ENCODE results near the gene PDCD1. TPM values are rescaled to one million over a fixed set of nuclear protein-coding genes. Genes with fewer than 3 reads are reported as not detected.

Gene PDCD1
- total RNA-seq, 2 experiments from 2014 or later, result 9.5 to 11.4 TPM

DNA sequence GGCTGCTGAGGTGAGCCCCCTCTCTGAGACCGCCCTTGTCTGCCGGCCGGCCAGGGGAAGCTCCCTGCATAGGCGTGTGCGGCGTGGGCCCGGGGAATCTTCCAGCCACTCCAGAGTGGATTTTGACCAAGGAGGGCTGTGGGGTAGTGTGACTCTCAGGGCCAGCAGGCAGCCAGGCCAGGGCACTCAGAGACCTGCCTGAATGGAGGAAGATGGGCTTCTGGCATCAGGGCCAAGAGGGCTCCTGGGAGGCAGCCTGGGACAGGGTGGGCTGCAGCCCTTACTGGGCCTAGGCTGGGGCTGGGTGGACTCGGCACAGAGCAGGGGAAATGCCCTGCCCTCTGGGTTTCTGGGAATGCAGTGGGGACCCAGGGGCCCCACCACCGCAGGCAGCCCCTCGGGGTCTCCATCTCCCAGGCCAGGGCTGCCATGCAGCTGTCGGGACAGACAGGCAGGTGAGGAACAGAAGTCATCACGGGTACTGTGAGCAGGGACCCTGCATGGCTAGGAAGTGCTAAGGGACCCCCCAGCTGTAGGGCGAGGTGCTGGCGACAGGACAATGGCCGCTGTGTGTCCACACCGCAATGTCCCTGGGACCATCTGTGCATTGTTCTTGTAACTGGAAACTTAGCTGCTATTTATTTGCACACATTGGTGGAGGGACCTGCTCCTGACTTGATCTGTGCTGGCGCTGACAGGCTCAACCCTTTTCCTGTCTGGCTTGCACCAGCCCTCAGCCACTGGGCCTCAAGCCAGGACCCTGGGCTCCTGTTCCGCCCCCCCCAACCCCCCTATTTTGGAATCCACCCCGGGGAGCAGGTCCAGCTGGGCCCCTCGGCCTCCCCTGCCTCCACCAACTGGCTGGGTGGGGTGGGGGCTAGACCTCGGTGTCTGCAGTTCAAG, 4.1 kb downstream of the PDCD1 start:
- Histone ChIP-seq H3K4me1 (ENCODE audit: insufficient read depth, low read length) (peaks cover 60% of the 10 kb centered on the region), H3K4me3 (ENCODE audit: low read length) (no peak overlapping the region), H3K9me3 (ENCODE audit: control insufficient read depth in 1 of 2, insufficient read depth in 1 of 2, low read length in 2 of 2) (no peaks in the 10 kb centered on the region), H3K36me3 (ENCODE audit: insufficient read depth, low read length) (peaks cover 4% of the 10 kb centered on the region), H3K27me3 (ENCODE audit: control insufficient read depth in 1 of 2, insufficient read depth in 2 of 2, low read length in 2 of 2) (no peaks in the 10 kb centered on the region), H3K27ac (ENCODE audit: low read depth in 1 of 2, low read length in 2 of 2) (no peak overlapping the region)
- ATAC-seq (ENCODE audit: poor library complexity) (no peak), DNase-seq (peak in 1 of 14 experiments; percentile 22)
- H3K36me3 Mint-ChIP-seq (ENCODE audit: low read depth), result no peaks in the 10 kb centered on the region
- H3K9me3 Mint-ChIP-seq, result no peaks in the 10 kb centered on the region
- no peak overlapping the region for H3K4me3 Mint-ChIP-seq
- CTCF ChIA-PET, result no interaction called here
- TF ChIP-seq, protein P1, sequence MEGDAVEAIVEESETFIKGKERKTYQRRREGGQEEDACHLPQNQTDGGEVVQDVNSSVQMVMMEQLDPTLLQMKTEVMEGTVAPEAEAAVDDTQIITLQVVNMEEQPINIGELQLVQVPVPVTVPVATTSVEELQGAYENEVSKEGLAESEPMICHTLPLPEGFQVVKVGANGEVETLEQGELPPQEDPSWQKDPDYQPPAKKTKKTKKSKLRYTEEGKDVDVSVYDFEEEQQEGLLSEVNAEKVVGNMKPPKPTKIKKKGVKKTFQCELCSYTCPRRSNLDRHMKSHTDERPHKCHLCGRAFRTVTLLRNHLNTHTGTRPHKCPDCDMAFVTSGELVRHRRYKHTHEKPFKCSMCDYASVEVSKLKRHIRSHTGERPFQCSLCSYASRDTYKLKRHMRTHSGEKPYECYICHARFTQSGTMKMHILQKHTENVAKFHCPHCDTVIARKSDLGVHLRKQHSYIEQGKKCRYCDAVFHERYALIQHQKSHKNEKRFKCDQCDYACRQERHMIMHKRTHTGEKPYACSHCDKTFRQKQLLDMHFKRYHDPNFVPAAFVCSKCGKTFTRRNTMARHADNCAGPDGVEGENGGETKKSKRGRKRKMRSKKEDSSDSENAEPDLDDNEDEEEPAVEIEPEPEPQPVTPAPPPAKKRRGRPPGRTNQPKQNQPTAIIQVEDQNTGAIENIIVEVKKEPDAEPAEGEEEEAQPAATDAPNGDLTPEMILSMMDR (IDR thresholded peaks at IDR 0.05), result no peak
- peaks cover 12% of the 10 kb centered on the region for H3K4me1 Mint-ChIP-seq (ENCODE audit: low read depth)
- intact Hi-C loops (cut with DNase I, micrococcal nuclease), result loop anchor here in 1 of 2 experiments (5.0 kb wide), 1 partner anchor 117 kb away; no protein-coding TSS in a partner anchor
- H3K27ac Mint-ChIP-seq, result no peak overlapping the region
- peaks cover 1% of the 10 kb centered on the region for H3K27me3 Mint-ChIP-seq
- POLR2A ChIA-PET, result no interaction called here

DNA sequence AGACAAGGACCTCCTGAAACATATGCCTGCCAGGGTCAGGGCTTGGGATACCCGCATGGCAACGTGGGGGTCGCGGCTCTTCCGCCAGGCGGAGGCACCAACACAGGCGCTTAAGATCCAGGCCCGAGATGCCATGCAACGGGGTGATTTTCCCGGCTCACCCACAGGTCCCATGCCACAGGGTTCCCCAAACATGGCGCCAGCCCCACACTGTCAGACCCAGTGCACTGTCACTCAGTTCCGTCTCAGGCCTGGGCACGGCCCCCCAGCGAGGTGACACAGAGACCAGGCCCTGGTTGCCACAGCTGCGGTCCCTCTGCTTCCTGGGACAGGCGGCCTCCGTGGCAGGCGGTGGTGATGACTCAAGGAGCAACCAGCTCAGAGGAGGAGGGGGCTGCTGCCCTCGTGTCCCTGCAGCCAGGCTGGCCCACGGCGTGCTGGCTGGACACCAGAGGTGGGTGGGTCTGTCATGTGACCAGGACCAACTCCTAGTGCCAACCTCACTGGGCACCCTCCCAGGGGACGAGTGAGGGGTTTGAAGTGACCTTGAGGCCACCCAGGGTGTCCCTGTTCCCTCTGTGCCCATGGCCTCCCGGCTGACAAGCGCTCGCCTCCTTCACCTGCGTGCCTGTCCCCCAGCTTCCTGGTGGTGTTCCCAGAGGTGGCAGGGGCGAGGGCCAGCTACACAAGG, 4.9 kb downstream of the PDCD1 start:
- H3K36me3 ChIP-seq (ENCODE audit: insufficient read depth, low read length), result peaks cover 4% of the 10 kb centered on the region
- Mint-ChIP-seq H3K27me3 (no peaks in the 10 kb centered on the region), H3K36me3 (ENCODE audit: low read depth) (no peaks in the 10 kb centered on the region), H3K9me3 (no peaks in the 10 kb centered on the region), H3K4me1 (ENCODE audit: low read depth) (peaks cover 9% of the 10 kb centered on the region), H3K4me3 (no peak overlapping the region), H3K27ac (no peak overlapping the region)
- no peaks in the 10 kb centered on the region for H3K27me3 ChIP-seq (ENCODE audit: control insufficient read depth in 1 of 2, insufficient read depth in 2 of 2, low read length in 2 of 2)
- POLR2A ChIA-PET, result no interaction called here
- H3K9me3 ChIP-seq (ENCODE audit: control insufficient read depth in 1 of 2, insufficient read depth in 1 of 2, low read length in 2 of 2), result no peaks in the 10 kb centered on the region
- peak in 2 of 14 experiments; percentile 26 to 55 for DNase-seq
- ATAC-seq (ENCODE audit: poor library complexity), result no peak
- no peak overlapping the region for H3K27ac ChIP-seq (ENCODE audit: low read depth in 1 of 2, low read length in 2 of 2)
- CTCF ChIA-PET, result interaction anchor here (1.1 kb wide), 1 partner anchor 18 kb away, joined by 3 read pairs; no protein-coding TSS in a partner anchor
- H3K4me3 ChIP-seq (ENCODE audit: low read length), result no peak overlapping the region
- intact Hi-C loops (cut with DNase I, micrococcal nuclease), result no loop called here
- peaks cover 52% of the 10 kb centered on the region for H3K4me1 ChIP-seq (ENCODE audit: insufficient read depth, low read length)
- TF ChIP-seq, protein P1 (IDR thresholded peaks at IDR 0.05), result no peak

DNA sequence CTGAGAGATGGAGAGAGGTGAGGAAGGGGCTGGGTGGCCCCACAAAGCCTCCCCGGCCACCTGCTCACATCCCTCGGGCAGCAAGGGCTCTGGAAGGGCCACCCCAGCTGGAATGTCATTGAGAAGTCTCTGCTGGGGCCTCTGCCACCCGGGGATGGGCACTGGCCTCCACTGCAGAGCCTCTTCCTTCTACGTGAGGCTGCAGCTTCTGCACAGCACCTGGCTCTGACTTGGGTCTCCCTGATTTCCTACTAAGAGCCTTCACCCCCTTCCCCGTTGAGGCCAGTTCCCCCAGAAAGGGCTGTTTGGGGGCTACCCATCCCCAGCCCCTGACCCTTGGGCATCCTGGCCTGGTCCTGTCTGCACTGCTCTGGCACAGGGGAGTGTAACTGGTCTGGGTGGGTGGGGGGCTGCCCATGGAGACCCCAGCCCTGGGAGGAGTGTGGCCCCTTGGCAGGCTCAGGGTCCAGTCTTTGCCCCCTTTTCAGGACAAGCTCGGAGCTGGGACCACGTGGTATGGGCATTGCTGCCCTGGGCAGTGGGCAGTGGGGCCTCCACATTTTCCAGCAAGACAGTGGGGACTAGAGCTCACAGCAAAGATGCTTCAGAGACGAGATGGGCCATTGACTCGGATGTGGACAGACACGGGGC, 5.6 kb downstream of the PDCD1 start:
- Mint-ChIP-seq H3K4me3 (no peak overlapping the region), H3K27ac (no peak overlapping the region), H3K36me3 (ENCODE audit: low read depth) (no peaks in the 10 kb centered on the region), H3K4me1 (ENCODE audit: low read depth) (peaks cover 4% of the 10 kb centered on the region), H3K9me3 (no peaks in the 10 kb centered on the region), H3K27me3 (no peaks in the 10 kb centered on the region)
- Histone ChIP-seq H3K27me3 (ENCODE audit: control insufficient read depth in 1 of 2, insufficient read depth in 2 of 2, low read length in 2 of 2) (no peaks in the 10 kb centered on the region), H3K4me3 (ENCODE audit: low read length) (no peak overlapping the region), H3K36me3 (ENCODE audit: insufficient read depth, low read length) (peaks cover 4% of the 10 kb centered on the region), H3K27ac (ENCODE audit: low read depth in 1 of 2, low read length in 2 of 2) (no peak overlapping the region), H3K9me3 (ENCODE audit: control insufficient read depth in 1 of 2, insufficient read depth in 1 of 2, low read length in 2 of 2) (no peaks in the 10 kb centered on the region), H3K4me1 (ENCODE audit: insufficient read depth, low read length) (peaks cover 45% of the 10 kb centered on the region)
- ChIA-PET CTCF (interaction anchor here (1.1 to 1.5 kb wide), 2 partner anchors 17 to 25 kb away, joined by 3 read pairs; no protein-coding TSS in a partner anchor), POLR2A (no interaction called here)
- no peak for ATAC-seq (ENCODE audit: poor library complexity)
- no peak for DNase-seq
- intact Hi-C loops (cut with DNase I, micrococcal nuclease), result no loop called here
- TF ChIP-seq, protein P1 (IDR thresholded peaks at IDR 0.05), result no peak
